ENCODE measurements around the gene GRK5. TPM values are rescaled to one million over a fixed set of nuclear protein-coding genes. Genes with fewer than 3 reads are reported as not detected.

Gene GRK5
- total RNA-seq, 1 experiment from 2014 or later: 4.5 TPM

DNA sequence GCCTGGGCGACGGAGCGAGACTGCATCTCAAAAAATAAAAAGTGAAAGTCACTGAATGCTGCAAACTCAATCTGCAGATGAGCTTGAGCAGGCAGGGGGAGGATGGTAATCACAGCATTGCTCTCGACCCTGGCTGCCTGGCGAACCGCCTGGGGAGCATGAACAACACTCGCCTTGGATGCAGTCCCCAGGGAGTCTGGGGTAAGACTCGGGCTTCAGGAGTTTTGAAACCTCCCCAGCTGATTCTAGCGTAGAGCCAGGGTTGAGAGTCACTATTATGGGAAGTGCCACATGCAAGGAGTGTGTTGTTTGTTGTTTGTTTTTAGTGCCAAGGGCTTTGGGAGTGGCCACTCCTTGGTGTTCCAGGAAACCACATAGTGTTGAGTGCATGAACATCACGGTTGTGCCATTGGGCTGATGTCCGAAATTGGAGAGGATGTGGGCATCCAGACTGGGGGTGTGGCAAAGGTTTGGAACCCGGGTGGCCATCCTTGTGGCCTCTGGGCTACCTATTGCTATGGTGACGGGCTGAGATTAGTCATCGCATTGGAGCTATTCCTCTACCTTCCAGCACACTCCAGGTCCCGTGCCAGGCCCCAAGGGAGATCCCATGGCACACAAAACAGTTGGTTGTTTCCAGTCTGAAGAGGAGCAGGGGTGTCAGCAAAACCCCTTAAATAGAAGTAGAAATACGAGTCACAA, 242.5 kb downstream of the GRK5 start:
- H2AFZ ChIP-seq (ENCODE audit: low read length): peak overlapping the region; percentile 35; the same call in 1 of the 2 replicates
- H3K9me3 ChIP-seq (ENCODE audit: low read length): no peaks in the 10 kb centered on the region
- ATAC-seq: peak; percentile 88
- H3K27ac ChIP-seq (ENCODE audit: low read length): peak overlapping the region; percentile 75
- H4K20me1 ChIP-seq (ENCODE audit: low read length): no peaks in the 10 kb centered on the region
- H3F3A ChIP-seq (ENCODE audit: low read length, unreplicated experiment): no peaks in the 10 kb centered on the region
- H3K9me2 ChIP-seq (replicated peaks; ENCODE audit: low read length): no peaks in the 10 kb centered on the region
- peak overlapping the region; percentile 33; the same call in 1 of the 2 replicates for H3K9ac ChIP-seq (ENCODE audit: low read length)
- no peaks in the 10 kb centered on the region for H3K36me3 ChIP-seq (ENCODE audit: low read depth, low read length)
- H3K27me3 ChIP-seq (ENCODE audit: low read length): no peaks in the 10 kb centered on the region
- H3K4me2 ChIP-seq (ENCODE audit: low read length): peak overlapping the region; percentile 81
- no peaks in the 10 kb centered on the region for H3K79me2 ChIP-seq (ENCODE audit: low read length)
- BruUV-seq (replicated peaks): no TSS peak
- H3K4me3 ChIP-seq (ENCODE audit: low read length): peak overlapping the region; percentile 44; the same call in 1 of the 2 replicates
- POLR2A ChIA-PET (ENCODE audit: unreplicated experiment): no interaction called here
- peak; percentile 89 for DNase-seq
- TF ChIP-seq CTCF (conservative IDR thresholded peaks at IDR 0.05; ENCODE audit: low read depth, low read length) (no peak), EZH2phosphoT487 (IDR thresholded peaks at IDR 0.05; ENCODE audit: borderline replicate concordance, low read length) (no peak), EZH2 (IDR thresholded peaks at IDR 0.05; ENCODE audit: low read length, unreplicated experiment) (no peak)
- CTCF ChIA-PET: interaction anchor here (1.0 to 1.3 kb wide), 2 partner anchors 40 to 199 kb away, joined by 3 read pairs; no protein-coding TSS in a partner anchor
- H3K4me1 ChIP-seq (ENCODE audit: insufficient read depth, low read length): peaks cover 23% of the 10 kb centered on the region
- intact Hi-C loops (cut with micrococcal nuclease): loop anchor here (1.0 to 5.0 kb wide), 4 partner anchors 35 to 253 kb away; partner anchors contain the start of gene RGS10

- no peaks in the 10 kb centered on the region for H4K20me1 ChIP-seq (ENCODE audit: low read length)
Measured at GRCh38 chr10:119450606-119451299, 243.4 kb downstream of the GRK5 start.

More at GRCh38 chr10:119450606-119451299, 243.4 kb downstream of the GRK5 start:
- DNase-seq (peak; percentile 29), ATAC-seq (no peak)
- Histone ChIP-seq H3K27me3 (ENCODE audit: low read length) (no peaks in the 10 kb centered on the region), H3K79me2 (ENCODE audit: low read length) (no peaks in the 10 kb centered on the region), H3K4me1 (ENCODE audit: insufficient read depth, low read length) (peaks cover 23% of the 10 kb centered on the region), H3K4me3 (ENCODE audit: low read length) (peak overlapping the region; percentile 44; the same call in 1 of the 2 replicates), H3K9ac (ENCODE audit: low read length) (peak overlapping the region; percentile 33; the same call in 1 of the 2 replicates), H2AFZ (ENCODE audit: low read length) (no peak overlapping the region), H3K36me3 (ENCODE audit: low read depth, low read length) (no peaks in the 10 kb centered on the region), H3K9me2 (replicated peaks; ENCODE audit: low read length) (no peaks in the 10 kb centered on the region), H3K9me3 (ENCODE audit: low read length) (no peaks in the 10 kb centered on the region), H3K27ac (ENCODE audit: low read length) (peak overlapping the region; percentile 75), H3K4me2 (ENCODE audit: low read length) (peak overlapping the region; percentile 81), H3F3A (ENCODE audit: low read length, unreplicated experiment) (no peaks in the 10 kb centered on the region)
- no TSS peak for BruUV-seq (replicated peaks)
- intact Hi-C loops (cut with micrococcal nuclease): loop anchor here (1.0 to 5.0 kb wide), 3 partner anchors 35 to 244 kb away; partner anchors contain the start of gene RGS10
- TF ChIP-seq EZH2 (IDR thresholded peaks at IDR 0.05; ENCODE audit: low read length, unreplicated experiment): no peak
- TF ChIP-seq CTCF (conservative IDR thresholded peaks at IDR 0.05; ENCODE audit: low read depth, low read length): no peak
- no peak for TF ChIP-seq EZH2phosphoT487 (IDR thresholded peaks at IDR 0.05; ENCODE audit: borderline replicate concordance, low read length)
- ChIA-PET POLR2A (ENCODE audit: unreplicated experiment) (no interaction called here), CTCF (interaction anchor here (1.3 kb wide), 1 partner anchor 39 kb away, joined by 3 read pairs; no protein-coding TSS in a partner anchor)
